Kidney epithelial cell (primary cell): ENCODE results near the gene NTM. TPM values are rescaled to one million over a fixed set of nuclear protein-coding genes. Genes with fewer than 3 reads are reported as not detected.

Experiments used
- DNase-seq: peaks from one replicate; pipeline ENCODE4 v3.0.0-alpha.2; 2010; ENCODE audit warnings: low read depth
- H3K27me3 ChIP-seq: 2 replicates; pipeline ENCODE4 v1.6.0; 2011; ENCODE audit warnings: low read length; ENCODE audit not compliant: control insufficient read depth, insufficient read depth
- H3K36me3 ChIP-seq: 2 replicates; pipeline ENCODE4 v1.5.1; 2011; ENCODE audit warnings: low read length; ENCODE audit not compliant: control insufficient read depth, insufficient read depth
- H3K4me3 ChIP-seq: 2 replicates; pipeline ENCODE4 v1.5.1; 2011; ENCODE audit warnings: low read depth, mild to moderate bottlenecking, control low read depth, low read length
- CTCF ChIP-seq: IDR thresholded peaks from 2 replicates; pipeline ENCODE4 v1.5.1; 2011; ENCODE audit warnings: mild to moderate bottlenecking, moderate library complexity, low read length, control low read depth, inconsistent platforms; ENCODE audit not compliant: insufficient read depth, poor library complexity, severe bottlenecking
- total RNA-seq: library from RNA; depleted of rRNA; stranded (reverse); fragments of >200 nt; gene quantifications from 2 replicates; pipeline ENCODE4 v1.2.3, GENCODE V29; 2015

Gene NTM
- total RNA-seq, 1 donor from 2014 or later: 111 TPM

DNA sequence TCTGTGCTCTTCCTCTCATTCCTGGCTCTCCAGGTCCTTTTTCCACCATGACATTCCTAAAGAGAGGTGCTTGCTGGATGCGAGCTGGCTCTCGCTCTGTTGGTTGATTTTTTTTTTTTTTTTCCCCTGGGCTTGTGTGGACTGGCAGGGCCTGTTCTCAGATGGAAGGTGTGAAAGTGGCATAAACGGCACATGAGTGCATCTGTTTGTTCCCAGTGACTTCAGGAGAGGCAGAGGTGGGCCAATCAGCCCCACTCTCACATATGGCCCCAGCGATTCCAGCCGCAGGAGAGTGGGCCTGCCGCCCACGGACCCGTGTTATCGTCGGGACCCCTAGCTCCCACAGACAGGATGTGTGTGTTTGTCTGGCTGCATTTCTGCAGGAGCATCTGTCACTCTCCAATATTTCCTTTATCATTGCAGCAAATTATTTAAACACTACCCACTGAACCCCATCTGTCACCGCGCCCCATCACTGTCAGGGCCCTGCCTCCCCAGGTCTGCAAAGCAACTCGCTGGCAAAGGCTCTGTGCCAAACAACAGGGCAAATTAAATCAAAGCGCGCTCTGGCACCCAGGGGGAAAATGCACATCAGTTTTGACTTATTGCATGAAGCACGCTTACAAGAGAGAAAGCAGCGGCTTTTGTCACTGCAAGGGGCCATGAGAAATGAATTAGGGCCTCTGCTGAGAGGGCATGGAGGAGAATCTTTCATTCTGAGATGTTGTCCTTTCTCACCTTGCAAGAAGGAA, 886.3 kb downstream of the NTM start:
- no peaks in the 10 kb centered on the region for H3K36me3 ChIP-seq
- DNase-seq: no peak
- H3K27me3 ChIP-seq: no peaks in the 10 kb centered on the region
- H3K4me3 ChIP-seq: no peak overlapping the region
- TF ChIP-seq CTCF: no peak

DNA sequence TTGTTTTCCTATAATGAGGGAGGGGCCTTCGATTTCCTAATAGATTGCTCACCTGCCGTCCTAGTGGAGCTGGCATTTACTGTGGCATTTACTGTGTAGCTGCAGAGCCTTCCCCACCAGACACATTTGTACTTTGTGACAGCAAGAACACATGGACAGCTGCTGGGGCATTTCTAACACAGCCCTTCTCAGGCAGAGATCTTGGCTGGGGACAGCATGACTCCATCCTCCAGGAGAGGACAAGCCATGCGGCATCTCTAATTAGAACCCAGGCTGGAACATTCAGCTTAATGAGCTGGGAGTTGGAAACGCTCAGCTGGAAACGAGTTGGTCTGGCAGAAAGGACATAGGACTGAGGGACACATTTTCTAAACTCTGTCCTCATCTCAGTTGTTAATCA, 887.5 kb downstream of the NTM start:
- H3K4me3 ChIP-seq: no peak overlapping the region
- DNase-seq: no peak
- no peaks in the 10 kb centered on the region for H3K27me3 ChIP-seq
- no peak for TF ChIP-seq CTCF
- H3K36me3 ChIP-seq: no peaks in the 10 kb centered on the region

GRCh38 chr11:132258875-132259274, 888.5 kb downstream of the NTM start:
- Histone ChIP-seq H3K36me3 (no peaks in the 10 kb centered on the region), H3K4me3 (no peak overlapping the region), H3K27me3 (no peaks in the 10 kb centered on the region)
- DNase-seq: no peak
- no peak for TF ChIP-seq CTCF

DNA sequence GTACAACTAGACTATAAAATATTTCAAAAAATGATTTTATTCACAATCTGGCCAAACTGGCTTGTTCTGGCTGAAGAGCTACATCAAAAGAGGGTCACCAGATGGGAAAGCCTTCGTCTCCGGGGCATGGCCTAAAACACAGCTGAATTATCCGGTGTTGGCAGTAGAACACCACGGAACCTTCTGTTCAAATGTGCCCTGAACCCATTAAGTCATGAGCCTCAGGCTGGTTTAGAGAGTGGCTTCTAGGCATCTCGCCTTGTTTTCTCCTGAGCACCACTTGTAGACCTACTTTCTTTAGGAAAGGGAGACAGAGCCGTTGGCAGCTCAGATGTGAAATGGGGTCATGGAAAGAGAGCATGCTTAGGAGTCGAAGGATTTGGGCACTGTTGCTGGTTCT, 890.2 kb downstream of the NTM start:
- no peak for TF ChIP-seq CTCF
- no peaks in the 10 kb centered on the region for H3K27me3 ChIP-seq
- H3K36me3 ChIP-seq: no peaks in the 10 kb centered on the region
- DNase-seq: no peak
- no peak overlapping the region for H3K4me3 ChIP-seq

GRCh38 chr11:132263241-132263640, 892.8 kb downstream of the NTM start:
- no peak for TF ChIP-seq CTCF
- H3K4me3 ChIP-seq: no peak overlapping the region
- DNase-seq: no peak
- H3K27me3 ChIP-seq: no peaks in the 10 kb centered on the region
- H3K36me3 ChIP-seq: no peaks in the 10 kb centered on the region

GRCh38 chr11:132263875-132264274, 893.5 kb downstream of the NTM start:
- no peaks in the 10 kb centered on the region for H3K36me3 ChIP-seq
- TF ChIP-seq CTCF: no peak
- H3K27me3 ChIP-seq: no peaks in the 10 kb centered on the region
- no peak for DNase-seq
- H3K4me3 ChIP-seq: no peak overlapping the region
